ENCODE data around the gene TAS2R39.

The TAS2R39 gene

GRCh38 chr7:143216686-143217085 lies 33.5 kb downstream of the TAS2R39 start:
- no peak for DNase-seq

- no peak for DNase-seq
These were observed 34.6 kb downstream of the TAS2R39 start for GRCh38 chr7:143217806-143218205.

- DNase-seq, result no peak
These were observed 38.1 kb downstream of the TAS2R39 start for GRCh38 chr7:143221286-143221685.

GRCh38 chr7:143221737-143222136 lies 38.5 kb downstream of the TAS2R39 start, which contains the start of gene TAS2R40:
Gene TAS2R40, plus strand, starts transcription at chr7:143222037. Its CDS starts 42 bp downstream, at chr7:143222079.
- DNase-seq, result no peak

- no peak for DNase-seq
These were observed 39.6 kb downstream of the TAS2R39 start for GRCh38 chr7:143222782-143223181.

GRCh38 chr7:143223784-143224183 lies 40.6 kb downstream of the TAS2R39 start:
- no peak for DNase-seq

GRCh38 chr7:143225047-143225446 lies 41.8 kb downstream of the TAS2R39 start:
- no peak for DNase-seq

- DNase-seq, result no peak
These were observed 44.6 kb downstream of the TAS2R39 start for GRCh38 chr7:143227806-143228205.

- no peak for DNase-seq
These were observed 46.0 kb downstream of the TAS2R39 start for GRCh38 chr7:143229054-143229790.

- DNase-seq, result no peak
These were observed 47.6 kb downstream of the TAS2R39 start for GRCh38 chr7:143230602-143231457.
